Testis (tissue), 2 donors: ENCODE results near the gene CD276.

Experiments
- CTCF ChIP-seq, 3 experiments: fragments of 450-650 bp in 2 of 3; fragments of 200-600 bp in 1 of 3; sonication (generic) in 1 of 3; IDR thresholded peaks; one replicate each; pipeline ENCODE4 v1.5.1; 2016 to 2019; ENCODE audit warnings: antibody characterized with exemption in 3 of 3, mild to moderate bottlenecking in 2 of 3, moderate library complexity in 1 of 3
- POLR2A ChIP-seq: fragments of 450-650 bp; IDR thresholded peaks from one replicate; pipeline ENCODE4 v1.6.1; 2017; ENCODE audit warnings: antibody characterized with exemption, mild to moderate bottlenecking, moderate library complexity

- TF ChIP-seq CTCF (IDR thresholded peaks at IDR 0.05) (no peak), POLR2A (no peak)
Observed at GRCh38 chr15:73712107-73712506, 27.9 kb downstream of the CD276 start.
